Heart left ventricle (tissue), 13 donors: ENCODE data around the gene RRBP1.

Source experiments
- POLR2A ChIP-seq, 2 donors: fragments of 450-650 bp; IDR thresholded peaks; one replicate each; pipeline ENCODE4 v1.6.1; 2017; ENCODE audit warnings: antibody characterized with exemption in 2 of 2, mild to moderate bottlenecking in 2 of 2, moderate library complexity in 2 of 2
- TF ChIP-seq, protein P1 (sequence below), 12 donors: fragments of 200-600 bp; sonication (generic) in 4 of 12; IDR thresholded peaks; one replicate each; pipeline versions ENCODE4 v1.5.0 to v1.8.0; 2018 to 2022; ENCODE audit warnings: antibody characterized with exemption in 12 of 12, mild to moderate bottlenecking in 5 of 12
- donor health status: ischemic (EF 13 %, LVEDD 7.1; RV severe dilation, severe dysfunction).
- donor health status: DM: no; HTN: yes; CAD: no.
- donor health status: DM: no; HTN: no; CAD: no.
- donor health status: ischemic (EF 25% LVEDD 6.9; RV normal size, moderate dysfunction).
- donor health status: ischemic (EF 25% LVEDD 5.7; RV mildly dilated, moderate dysfunction).
- donor health status: ischemic (EF 35%, LVEDD 5.7; RV mildly dilated, moderate dysfunction).
- donor health status: nonischemic (EF 11% LVEDD 7.7; RV severe dilation, severe dysfunction).
- donor health status: DM: yes; HTN: yes; CAD: no.
- donor health status: PGD.
- donor health status: ischemic (EF 29% LVEDD 5.4; RV normal size, mild dysfunction).
- donor health status: nonischemic (EF 23%, LVEDD 6.1; RV moderate dilation, normal function).

DNA sequence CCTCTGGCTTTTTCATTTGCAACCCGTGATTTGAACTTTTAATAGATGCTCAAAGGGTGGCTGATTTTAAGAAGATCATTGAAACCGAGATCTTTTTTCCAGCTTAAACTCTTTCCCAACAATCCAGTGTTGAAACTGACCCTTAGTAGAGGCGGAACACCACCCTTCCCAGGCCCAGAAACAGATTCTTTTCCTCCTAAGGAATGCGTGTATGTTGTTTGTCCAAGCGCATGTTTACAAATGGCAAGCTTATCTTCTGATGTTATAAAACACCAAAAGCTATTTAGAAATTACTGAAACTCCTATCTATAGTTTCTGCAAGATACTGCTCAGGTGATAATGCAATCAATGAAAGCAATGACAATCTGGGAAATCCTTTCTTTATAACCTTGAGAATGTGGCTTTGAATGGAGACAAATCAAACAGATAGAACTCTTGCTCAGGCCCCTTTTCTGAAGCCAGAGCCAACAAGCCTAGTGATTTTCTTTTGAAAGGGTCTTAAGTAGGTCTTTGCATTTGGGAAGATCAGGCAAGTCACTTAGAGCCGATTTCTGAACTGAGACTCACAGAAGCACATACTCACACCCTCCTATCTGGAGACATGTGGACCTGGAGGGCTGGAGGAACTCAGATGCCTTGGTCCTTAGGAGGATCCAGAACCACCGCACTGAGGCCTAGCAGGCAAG, 26.8 kb upstream of the RRBP1 start:
- TF ChIP-seq, protein P1, sequence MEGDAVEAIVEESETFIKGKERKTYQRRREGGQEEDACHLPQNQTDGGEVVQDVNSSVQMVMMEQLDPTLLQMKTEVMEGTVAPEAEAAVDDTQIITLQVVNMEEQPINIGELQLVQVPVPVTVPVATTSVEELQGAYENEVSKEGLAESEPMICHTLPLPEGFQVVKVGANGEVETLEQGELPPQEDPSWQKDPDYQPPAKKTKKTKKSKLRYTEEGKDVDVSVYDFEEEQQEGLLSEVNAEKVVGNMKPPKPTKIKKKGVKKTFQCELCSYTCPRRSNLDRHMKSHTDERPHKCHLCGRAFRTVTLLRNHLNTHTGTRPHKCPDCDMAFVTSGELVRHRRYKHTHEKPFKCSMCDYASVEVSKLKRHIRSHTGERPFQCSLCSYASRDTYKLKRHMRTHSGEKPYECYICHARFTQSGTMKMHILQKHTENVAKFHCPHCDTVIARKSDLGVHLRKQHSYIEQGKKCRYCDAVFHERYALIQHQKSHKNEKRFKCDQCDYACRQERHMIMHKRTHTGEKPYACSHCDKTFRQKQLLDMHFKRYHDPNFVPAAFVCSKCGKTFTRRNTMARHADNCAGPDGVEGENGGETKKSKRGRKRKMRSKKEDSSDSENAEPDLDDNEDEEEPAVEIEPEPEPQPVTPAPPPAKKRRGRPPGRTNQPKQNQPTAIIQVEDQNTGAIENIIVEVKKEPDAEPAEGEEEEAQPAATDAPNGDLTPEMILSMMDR (IDR thresholded peaks at IDR 0.05): no peak
- no peak for TF ChIP-seq POLR2A (IDR thresholded peaks at IDR 0.05)
